Nephron (organoid): ENCODE measurements around the gene EXD3.

ENCODE experiments used
- H3K27ac Mint-ChIP-seq, 3 experiments: 2 replicates each; pipeline ENCODE4 v1.8.0; 2020; ENCODE audit warnings: mixed read lengths in 3 of 3, mild to moderate bottlenecking in 2 of 3, moderate library complexity in 1 of 3
- H3K27me3 Mint-ChIP-seq: 2 replicates; pipeline ENCODE4 v1.8.0; 2021; ENCODE audit warnings: low read depth, mild to moderate bottlenecking, moderate library complexity, mixed read lengths
- H3K36me3 Mint-ChIP-seq: 2 replicates; pipeline ENCODE4 v1.8.0; 2020; ENCODE audit warnings: low read depth, mixed read lengths
- H3K4me1 Mint-ChIP-seq: 2 replicates; pipeline ENCODE4 v1.8.0; 2020; ENCODE audit warnings: mixed read lengths
- H3K4me3 Mint-ChIP-seq, 3 experiments: 2 replicates each; pipeline ENCODE4 v1.8.0; 2020; ENCODE audit warnings: mild to moderate bottlenecking in 3 of 3, mixed read lengths in 3 of 3, moderate library complexity in 2 of 3
- H3K9me3 Mint-ChIP-seq: 2 replicates; pipeline ENCODE4 v1.8.0; 2020; ENCODE audit warnings: mixed read lengths
- TF ChIP-seq, protein P1 (sequence below), 3 experiments: fragments of 200-600 bp; sonication (generic); IDR thresholded peaks; one replicate each; pipeline ENCODE4 v1.5.0; 2021; ENCODE audit warnings: antibody characterized with exemption in 3 of 3; ENCODE audit not compliant: unreplicated experiment in 3 of 3

The EXD3 gene

GRCh38 chr9:137417161-137418021 is 5.6 kb downstream of the EXD3 start:
- Mint-ChIP-seq H3K27ac (no peak overlapping the region), H3K9me3 (no peaks in the 10 kb centered on the region)
- TF ChIP-seq, protein P1, sequence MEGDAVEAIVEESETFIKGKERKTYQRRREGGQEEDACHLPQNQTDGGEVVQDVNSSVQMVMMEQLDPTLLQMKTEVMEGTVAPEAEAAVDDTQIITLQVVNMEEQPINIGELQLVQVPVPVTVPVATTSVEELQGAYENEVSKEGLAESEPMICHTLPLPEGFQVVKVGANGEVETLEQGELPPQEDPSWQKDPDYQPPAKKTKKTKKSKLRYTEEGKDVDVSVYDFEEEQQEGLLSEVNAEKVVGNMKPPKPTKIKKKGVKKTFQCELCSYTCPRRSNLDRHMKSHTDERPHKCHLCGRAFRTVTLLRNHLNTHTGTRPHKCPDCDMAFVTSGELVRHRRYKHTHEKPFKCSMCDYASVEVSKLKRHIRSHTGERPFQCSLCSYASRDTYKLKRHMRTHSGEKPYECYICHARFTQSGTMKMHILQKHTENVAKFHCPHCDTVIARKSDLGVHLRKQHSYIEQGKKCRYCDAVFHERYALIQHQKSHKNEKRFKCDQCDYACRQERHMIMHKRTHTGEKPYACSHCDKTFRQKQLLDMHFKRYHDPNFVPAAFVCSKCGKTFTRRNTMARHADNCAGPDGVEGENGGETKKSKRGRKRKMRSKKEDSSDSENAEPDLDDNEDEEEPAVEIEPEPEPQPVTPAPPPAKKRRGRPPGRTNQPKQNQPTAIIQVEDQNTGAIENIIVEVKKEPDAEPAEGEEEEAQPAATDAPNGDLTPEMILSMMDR (IDR thresholded peaks at IDR 0.05; ENCODE audit: unreplicated experiment in 3 of 3), result no peak

GRCh38 chr9:137416563-137417151 is 6.3 kb downstream of the EXD3 start:
- TF ChIP-seq, protein P1 (IDR thresholded peaks at IDR 0.05; ENCODE audit: unreplicated experiment in 3 of 3), result no peak
- H3K27ac Mint-ChIP-seq, result no peak overlapping the region
- H3K27me3 Mint-ChIP-seq, result no peaks in the 10 kb centered on the region
- H3K9me3 Mint-ChIP-seq, result no peaks in the 10 kb centered on the region
- H3K4me1 Mint-ChIP-seq, result peaks cover 7% of the 10 kb centered on the region
- H3K36me3 Mint-ChIP-seq, result peaks cover 4% of the 10 kb centered on the region
- no peak overlapping the region for H3K4me3 Mint-ChIP-seq

More at GRCh38 chr9:137417161-137418021, 5.6 kb downstream of the EXD3 start:
- H3K4me3 Mint-ChIP-seq, result no peak overlapping the region
- peaks cover 4% of the 10 kb centered on the region for H3K36me3 Mint-ChIP-seq
- peaks cover 12% of the 10 kb centered on the region for H3K4me1 Mint-ChIP-seq
- no peaks in the 10 kb centered on the region for H3K27me3 Mint-ChIP-seq

DNA sequence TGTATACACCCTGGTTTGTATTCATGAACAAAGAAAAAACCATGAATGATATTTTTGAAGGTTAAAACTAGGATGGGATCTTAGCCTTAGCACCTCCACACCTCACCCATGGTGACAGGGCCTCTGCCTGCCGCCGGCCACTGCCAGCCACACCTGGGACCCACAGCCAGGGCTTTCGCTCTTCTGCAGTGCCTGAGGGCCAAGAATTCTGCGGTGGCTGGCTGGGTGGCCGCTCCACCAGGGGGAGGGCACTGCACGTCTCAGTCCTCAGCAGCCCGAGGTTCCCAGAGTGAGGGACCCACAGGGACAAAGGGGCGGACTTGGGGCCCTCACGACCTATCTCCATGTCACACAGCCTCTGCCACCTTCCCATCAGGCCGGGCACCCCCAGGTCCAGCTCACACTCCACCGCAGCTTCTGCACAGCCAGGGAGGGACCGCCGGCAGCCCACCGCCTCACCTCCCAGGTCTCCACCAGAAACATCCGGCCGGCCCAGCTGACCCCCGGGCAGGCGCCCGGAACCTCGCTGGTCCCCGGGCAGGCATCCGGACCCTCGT is 6.9 kb downstream of the EXD3 start:
- Mint-ChIP-seq H3K9me3 (no peaks in the 10 kb centered on the region), H3K4me3 (no peak overlapping the region), H3K27me3 (no peaks in the 10 kb centered on the region), H3K4me1 (peaks cover 7% of the 10 kb centered on the region), H3K27ac (no peak overlapping the region), H3K36me3 (peaks cover 4% of the 10 kb centered on the region)
- TF ChIP-seq, protein P1 (IDR thresholded peaks at IDR 0.05; ENCODE audit: unreplicated experiment in 3 of 3), result no peak

- TF ChIP-seq, protein P1 (IDR thresholded peaks at IDR 0.05; ENCODE audit: unreplicated experiment in 3 of 3), result no peak
- Mint-ChIP-seq H3K27ac (peak overlapping the region in 2 of 3 experiments; percentile 58 to 67), H3K4me1 (peaks cover 7% of the 10 kb centered on the region), H3K36me3 (peaks cover 4% of the 10 kb centered on the region), H3K9me3 (no peaks in the 10 kb centered on the region), H3K27me3 (no peaks in the 10 kb centered on the region), H3K4me3 (no peak overlapping the region)
These were observed 7.5 kb downstream of the EXD3 start for GRCh38 chr9:137415451-137415850.

DNA sequence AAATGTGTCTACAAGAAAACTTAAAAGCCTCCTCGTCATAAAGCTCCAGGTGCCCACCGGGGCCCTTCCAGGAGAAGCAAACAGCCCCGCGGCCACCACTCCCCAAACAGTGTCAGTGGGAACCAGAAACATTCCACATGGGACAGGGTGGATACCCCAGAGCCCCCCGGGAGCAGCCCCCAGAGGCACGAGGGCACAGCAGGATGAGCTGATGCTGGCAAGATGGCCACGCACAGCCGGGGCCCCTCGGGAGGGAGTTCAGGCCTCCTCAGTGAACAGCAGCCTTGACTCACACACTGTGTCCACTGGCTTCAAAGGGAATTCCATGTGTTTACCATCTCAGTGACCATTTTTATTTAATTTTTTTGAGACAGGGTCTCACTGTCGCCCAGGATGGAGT is 10.5 kb downstream of the EXD3 start:
- Mint-ChIP-seq H3K36me3 (peaks cover 4% of the 10 kb centered on the region), H3K9me3 (no peaks in the 10 kb centered on the region), H3K4me3 (no peak overlapping the region), H3K27me3 (no peaks in the 10 kb centered on the region), H3K4me1 (peaks cover 11% of the 10 kb centered on the region), H3K27ac (no peak overlapping the region)
- TF ChIP-seq, protein P1 (IDR thresholded peaks at IDR 0.05; ENCODE audit: unreplicated experiment in 3 of 3), result no peak
